HG03521 (cell line): ENCODE measurements around the gene RAET1G.
"Not testable (repeated sequence)": the region's sequence is repeated elsewhere in the genome, so short reads cannot be mapped to it uniquely, and the experiment has no call there.

Source experiments
- ATAC-seq: cut with Tn5 transposase; IDR thresholded peaks from one replicate; pipeline ENCODE4 v1.9.1; 2021; ENCODE audit warnings: mild to moderate bottlenecking, moderate library complexity; ENCODE audit not compliant: unreplicated experiment

Gene RAET1G

DNA sequence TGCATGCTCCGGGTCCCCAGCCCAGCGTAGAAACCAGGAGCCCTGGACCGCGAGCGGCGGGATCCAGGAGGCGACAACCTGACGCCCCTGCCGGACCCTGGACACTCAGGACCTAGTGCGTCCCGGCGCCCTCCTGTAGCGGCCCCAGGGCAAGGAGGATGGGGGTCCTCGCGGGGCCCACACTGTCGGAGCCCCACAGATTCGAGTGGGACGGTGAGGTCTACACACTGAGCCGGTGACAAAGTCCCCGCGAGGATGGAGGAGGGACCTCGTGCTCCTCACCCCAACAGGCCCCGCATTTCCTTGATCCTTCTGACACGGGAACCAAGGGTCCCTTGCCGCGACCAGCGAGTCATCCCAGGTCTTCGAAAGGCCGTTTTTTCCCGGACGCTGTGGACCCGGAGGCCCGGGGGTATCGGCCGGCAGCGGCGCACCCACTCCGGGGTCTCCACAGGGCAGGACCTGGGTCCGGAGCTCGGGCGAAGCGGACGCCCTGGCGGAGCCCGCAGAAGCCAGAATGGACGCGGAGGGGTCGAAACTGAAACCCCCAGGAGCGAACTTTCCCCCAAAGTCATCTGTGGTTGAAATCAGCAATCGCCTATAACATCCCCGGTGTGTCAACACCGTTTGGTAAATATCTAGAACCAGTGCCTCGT lies 31.5 kb upstream of the RAET1G start:
- not testable (repeated sequence) for ATAC-seq

DNA sequence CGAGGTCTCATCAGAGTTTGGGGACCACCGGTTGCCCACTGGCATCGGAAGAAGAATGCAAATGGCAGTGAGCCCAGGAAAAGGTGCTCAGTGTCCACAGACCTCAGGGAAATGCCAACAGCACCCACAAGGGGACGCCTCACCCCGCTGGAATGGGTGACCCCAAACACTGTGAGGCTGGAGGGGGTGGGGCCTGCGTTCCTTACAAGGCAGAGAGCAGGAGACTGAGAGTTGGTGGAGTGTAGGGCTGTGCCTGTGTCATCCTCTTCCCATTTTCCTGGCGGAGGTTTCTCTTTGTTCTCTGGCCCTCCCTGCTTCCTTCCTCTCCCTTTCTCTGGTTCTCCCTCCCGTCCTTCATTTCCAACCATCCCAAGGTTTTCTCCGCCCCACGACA lies 31.0 kb upstream of the RAET1G start:
- not testable (repeated sequence) for ATAC-seq

DNA sequence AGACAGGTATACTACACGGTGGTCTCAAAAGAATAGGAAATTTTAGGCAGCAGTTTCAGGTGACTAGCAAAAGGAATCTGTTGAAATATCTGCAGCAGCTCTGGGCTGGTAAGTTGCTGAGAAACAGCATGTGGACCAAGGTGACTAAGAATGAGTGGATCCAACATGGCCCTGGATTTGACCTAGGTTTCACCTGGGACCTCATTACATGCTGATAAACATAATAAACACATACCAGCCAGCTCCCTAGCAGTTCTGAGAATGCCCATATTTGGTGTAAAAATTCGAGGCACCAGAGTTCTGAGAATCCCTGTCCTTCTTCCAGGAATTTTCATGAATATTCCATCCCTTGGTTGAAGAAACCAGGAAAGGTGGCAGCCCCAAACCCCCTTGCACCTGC lies 30.5 kb upstream of the RAET1G start:
- ATAC-seq: not testable (repeated sequence)

DNA sequence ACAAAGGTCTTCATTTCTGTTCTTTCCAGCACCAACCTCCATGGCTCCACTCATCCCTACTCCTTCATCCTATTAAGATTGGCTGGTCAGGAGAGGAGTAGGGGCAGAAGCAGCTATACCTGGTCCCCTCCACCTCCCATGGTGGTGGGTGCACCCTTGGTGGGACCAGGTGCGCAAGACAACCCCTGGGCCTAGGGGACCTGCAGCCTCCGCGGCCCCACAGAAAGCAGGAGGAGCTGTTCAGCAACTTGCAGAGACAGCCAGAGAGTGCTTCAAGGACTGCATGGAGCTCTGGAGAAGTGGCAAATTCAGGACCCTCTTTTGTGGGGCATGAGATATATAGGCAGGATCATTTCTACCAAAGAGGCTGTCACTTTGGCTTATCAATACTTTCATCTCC lies 28.7 kb upstream of the RAET1G start:
- no peak for ATAC-seq

DNA sequence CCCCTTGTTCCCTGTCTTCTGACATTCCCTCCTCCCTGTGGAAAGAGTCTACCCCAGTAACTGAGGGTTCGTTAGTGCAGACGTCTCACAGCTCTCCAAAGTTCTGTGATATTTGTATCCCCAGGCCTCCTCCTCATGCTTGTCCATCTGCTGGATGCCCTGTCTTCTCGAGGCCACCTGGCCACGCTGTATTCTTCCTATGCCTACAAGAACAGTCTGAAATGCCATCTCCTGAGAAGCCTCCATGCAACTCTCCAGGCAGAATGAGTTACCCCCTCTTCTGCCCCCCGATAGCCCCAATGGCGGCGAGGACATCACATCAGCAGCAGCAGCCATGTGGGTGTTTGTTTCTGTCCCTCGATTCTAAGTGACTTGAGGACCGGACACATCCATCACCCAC lies 28.2 kb upstream of the RAET1G start:
- ATAC-seq: no peak

DNA sequence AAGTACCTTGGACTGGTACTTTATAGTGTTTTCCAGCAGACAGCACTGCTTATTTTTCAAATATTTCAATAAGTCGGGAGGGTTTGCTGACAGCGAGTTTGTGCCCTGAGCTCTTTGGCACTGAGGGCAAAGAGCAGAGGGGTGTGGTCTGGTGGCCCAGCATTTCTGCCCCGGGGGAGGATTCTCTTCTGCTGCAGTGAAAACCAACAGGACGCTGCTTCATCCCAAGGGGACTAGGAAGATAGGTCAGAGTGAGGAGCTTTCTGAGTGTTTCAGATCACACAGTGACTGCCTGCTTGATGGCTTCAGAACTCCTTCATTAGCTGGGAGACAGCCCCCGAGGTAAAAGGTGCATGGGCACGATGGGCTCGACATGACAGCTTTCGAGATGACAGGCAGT lies 27.5 kb upstream of the RAET1G start:
- no peak for ATAC-seq

DNA sequence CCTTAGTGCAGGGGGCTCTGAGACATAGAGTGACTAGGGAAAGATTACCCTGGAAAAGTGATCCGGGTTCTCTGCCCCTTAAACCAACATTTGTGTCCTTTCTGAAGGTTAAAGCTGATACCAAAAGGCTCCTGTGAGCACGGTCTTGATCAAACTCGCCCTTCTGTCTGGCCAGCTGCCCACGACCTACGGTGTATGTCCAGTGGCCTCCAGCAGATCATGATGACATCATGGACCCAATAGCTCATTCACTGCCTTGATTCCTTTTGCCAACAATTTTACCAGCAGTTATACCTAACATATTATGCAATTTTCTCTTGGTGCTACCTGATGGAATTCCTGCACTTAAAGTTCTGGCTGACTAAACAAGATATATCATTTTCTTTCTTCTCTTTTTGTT lies 25.7 kb upstream of the RAET1G start:
- ATAC-seq: no peak

DNA sequence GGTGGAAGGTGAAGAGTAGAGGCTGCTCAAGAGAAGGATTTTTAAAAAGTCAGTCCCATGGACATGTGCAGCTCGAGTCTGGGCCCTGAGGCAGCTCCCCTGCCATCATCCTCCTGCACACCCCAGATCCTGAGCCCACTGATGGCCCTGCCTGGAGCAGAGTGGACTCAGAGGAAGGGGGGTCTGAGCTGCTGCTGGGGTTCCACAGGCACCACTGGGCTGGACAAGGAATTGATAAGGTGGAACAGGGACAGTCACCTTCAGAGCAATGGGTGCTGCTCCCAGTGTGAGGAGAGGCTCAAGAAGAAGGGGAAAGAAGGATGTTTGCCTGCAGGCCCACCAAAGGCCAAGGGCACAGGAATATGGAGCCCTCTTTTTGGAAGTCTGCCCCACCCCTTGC lies 25.1 kb upstream of the RAET1G start:
- no peak for ATAC-seq

DNA sequence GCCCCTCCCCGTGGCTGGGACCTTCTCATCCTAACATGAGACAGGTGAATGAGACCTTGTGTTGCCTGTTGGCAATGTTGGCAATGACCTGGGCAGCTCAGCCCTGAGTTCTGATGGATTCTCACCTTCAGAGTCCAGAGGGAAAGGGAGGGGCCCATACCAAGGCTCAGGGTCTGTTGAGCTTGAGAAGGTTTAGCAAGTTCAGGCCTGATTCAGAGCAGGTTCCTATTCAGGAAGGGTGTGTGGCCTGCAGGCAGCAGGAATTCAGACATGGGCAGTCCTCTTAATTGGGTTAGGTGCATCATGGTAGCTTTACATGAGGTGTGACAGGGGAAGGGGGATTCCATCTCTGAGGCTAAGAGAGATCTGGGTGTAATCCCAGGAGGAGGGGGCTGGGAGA lies 24.6 kb upstream of the RAET1G start:
- not testable (repeated sequence) for ATAC-seq

DNA sequence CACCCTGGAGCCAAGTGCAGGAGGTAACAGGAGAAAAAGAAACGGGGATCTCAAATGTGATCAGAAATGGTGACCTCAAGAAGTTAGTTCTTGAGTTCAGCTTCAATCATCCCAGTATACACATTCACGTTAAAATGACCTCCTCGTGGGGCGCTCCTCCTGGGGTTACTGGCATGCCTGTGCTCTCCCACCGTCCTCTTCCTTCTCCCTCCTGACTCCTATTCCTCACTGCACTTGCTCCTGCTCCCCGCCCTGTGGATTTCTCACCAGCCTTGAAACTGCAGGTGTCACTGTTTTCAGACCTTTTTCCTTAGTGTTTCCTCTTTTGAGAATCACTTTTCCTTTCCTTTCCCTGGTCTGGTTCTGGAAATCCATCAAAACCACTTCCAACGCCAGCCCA lies 23.7 kb upstream of the RAET1G start:
- ATAC-seq: not testable (repeated sequence)

DNA sequence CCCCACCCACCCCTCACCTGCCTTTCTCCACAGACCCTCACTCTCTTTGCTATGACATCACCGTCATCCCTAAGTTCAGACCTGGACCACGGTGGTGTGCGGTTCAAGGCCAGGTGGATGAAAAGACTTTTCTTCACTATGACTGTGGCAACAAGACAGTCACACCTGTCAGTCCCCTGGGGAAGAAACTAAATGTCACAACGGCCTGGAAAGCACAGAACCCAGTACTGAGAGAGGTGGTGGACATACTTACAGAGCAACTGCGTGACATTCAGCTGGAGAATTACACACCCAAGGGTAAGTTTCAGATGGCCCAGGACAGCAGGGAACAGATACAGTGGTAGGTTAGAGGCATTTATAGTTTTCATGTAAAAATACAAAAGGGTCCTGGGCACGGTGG lies 22.4 kb upstream of the RAET1G start:
- not testable (repeated sequence) for ATAC-seq

DNA sequence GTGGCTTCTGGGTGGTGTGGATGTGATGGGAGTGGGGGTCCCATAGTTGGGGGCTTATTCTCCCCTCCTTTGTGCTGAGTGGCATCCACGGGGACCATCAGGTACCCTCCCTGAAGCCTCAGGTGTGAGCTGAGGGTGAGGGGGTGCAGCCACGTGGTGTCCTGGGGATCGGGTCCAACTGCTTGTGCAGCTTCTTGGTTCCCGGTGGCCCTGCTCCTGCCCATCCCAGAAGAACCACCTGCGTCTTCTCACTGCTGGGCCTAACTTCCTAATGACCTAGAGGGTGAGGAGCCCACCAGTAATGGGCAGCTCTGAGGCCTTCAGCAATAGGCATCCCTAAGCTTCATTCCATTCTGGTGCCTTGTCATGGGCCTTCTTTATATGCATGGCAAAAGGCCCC lies 20.4 kb upstream of the RAET1G start:
- ATAC-seq: not testable (repeated sequence)

DNA sequence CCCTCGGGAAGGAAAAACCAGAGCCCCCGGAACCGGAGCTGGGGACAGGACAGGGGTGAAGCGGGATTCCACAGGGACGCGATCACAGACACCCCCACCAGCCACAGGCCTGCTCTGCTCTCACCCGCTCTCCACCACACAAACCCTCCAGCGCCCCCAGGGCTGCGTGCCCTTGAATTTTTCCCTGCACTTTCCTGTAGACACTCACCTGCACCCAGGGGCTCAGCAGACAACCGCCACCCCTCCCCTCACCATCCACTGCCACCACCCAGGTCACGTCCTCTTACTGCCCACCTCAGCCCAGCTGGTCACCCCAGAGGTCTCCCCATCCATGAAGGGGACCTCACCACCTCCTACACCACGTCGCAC lies 19.5 kb upstream of the RAET1G start:
- ATAC-seq: no peak

DNA sequence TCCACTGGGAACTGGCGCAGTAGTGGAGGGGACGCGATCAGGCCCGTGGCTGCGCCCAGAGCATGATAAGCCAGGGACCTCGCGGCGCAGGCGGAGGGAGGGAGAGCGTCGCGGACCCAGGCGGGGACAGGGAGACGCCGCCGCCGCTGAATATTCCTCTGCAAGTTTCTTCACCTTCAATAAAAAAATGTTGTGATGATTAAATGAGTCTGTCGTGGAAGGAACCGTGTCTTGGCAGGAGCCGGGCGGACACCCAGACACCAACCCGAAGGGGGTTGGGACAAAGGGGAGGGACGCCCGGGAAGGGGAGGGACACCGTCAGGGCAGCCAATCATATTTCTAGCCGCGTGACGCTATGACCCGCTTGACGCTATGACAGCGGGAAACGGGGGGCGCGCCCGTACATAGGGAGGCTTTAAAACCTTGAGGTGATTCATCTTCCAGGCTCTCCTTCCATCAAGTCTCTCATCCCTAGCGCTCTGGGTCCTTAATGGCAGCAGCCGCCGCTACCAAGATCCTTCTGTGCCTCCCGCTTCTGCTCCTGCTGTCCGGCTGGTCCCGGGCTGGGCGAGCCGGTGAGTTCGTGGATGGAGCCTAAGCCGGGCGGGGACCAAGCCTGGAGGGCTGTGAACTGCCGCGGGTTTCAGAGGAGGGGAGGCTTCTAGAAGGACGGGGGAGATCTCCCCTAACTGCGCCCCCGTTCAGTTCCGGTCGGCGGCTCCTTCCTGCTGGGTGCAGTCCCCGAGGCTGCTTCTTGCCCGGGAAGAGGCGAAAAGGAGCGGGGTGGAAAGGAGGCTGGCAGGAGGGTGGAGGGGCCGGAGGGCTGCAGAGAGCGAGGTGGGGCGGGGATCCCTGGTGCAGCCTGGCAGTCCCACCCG lies 18.9 kb upstream of the RAET1G start, which contains the start of gene ULBP2:
Gene ULBP2 (plus strand): TSS at position 432 of the 878 bp plus-strand sequence. CDS start 59 bp downstream, at position 491.
- ATAC-seq: no peak

DNA sequence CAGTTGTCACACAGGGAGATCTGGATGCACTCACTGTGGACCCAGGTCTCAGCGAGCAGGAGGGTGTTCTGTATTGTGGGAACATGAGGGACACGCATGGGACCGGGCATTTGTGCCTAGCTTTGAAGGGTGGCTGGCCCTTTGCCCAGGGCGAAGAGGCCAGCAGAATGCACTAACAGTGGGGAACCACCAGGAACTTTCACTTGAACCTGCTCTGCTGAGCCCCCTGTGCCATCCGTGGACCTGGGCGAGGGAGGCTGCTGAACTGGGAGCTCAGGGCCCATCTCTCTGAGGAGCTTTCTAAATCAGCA lies 17.7 kb upstream of the RAET1G start:
- ATAC-seq: no peak

DNA sequence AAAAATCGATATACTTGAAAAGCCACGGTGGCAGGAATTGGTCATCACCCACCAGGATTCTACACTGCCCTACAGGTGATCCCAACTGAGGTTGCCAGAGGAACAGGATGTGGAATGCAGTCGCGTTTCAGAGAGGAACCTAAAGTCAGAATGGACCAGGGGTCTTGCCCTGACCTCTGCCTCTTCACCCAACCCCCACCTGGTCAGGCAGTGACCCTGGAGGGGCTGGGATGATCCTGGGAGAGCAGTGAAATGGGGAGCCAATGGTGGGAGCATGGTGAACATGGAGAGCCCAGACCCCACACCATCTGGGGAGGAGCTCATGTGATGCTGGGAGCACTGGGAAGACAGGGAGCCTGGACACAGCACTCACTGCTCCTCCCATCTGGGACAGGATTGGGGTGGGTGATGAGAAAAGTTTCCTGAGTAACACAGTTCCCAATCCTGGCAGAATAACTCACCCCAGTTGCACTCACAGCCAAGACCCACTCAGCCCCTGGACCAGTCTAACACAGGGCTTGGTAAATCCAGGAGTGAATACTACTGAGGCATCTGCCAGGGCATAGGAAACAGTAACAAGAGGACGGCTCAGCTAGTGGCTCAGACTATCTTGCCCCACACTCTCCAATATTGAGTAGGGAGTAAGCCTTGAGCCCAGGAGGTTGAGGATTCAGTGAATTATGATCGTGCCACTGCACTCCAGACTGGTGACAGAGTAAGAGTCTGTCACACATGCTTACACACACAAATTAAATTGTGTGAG lies 17.2 kb upstream of the RAET1G start:
- ATAC-seq: no peak

DNA sequence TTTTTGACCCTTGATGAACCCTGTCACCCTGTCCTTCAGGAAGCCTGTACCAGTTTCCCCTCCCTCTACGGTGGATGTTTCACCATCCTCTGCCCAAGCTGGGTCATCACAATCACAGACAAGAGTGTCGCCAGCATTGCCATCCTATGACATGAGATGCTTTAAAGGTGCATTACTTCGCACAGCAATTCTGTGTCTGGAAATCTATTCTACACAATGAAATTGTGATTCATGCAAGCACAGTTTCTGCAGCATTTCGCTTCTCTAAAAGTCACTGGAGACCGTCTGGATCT lies 16.4 kb upstream of the RAET1G start:
- ATAC-seq: no peak

DNA sequence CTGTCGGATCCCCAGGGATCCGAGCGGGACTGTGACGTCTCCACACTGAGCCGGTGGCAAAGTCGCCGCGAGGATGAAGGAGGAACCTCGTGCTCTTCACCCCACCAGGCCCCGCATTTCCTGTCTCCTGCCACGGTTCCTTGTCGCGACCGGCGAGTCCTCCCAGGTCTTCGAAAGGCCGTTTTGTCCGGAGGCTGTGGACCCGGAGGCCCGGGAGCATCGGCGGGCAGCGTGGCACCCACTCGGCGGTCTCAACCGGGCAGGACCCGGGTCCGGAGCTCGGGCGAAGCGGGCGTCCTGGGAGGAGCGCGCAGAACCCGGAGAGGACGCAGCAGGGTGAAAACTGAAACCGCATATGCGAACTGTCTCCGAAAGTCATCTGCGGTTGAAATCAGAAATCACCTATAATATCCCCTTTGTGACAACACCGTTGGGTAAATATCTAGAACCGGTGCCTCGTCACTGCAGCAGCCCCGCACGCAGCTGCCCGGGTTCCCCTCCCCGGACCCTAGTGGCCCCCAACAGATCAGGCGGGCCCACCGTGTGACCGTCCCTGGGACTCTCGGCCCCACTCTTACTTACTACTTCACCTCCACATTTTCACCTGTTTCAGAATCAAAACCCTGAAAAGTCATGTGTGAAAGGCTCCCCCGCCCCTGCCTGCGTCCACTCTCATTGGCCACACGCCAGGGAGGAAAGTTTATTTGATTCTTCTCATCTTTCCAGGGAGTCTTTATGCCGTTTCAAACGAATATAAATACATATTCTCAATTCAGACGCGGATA lies 15.8 kb upstream of the RAET1G start:
- ATAC-seq: peak; percentile 74

DNA sequence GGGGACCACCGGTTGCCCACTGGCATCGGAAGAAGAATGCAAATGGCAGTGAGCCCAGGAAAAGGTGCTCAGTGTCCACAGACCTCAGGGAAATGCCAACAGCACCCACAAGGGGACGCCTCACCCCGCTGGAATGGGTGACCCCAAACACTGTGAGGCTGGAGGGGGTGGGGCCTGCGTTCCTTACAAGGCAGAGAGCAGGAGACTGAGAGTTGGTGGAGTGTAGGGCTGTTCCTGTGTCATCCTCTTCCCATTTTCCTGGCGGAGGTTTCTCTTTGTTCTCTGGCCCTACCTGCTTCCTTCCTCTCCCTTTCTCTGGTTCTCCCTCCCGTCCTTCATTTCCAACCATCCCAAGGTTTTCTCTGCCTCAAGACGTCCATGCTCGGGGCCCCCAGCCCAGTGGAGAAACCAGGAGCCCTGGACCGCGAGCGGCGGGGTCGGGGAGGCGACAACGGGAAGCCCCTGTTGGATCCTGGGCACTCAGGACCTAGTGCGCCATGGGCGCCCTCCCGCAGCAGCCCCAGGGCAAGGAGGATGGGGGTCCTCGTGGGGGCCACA lies 15.2 kb upstream of the RAET1G start:
- ATAC-seq: not testable (repeated sequence)

DNA sequence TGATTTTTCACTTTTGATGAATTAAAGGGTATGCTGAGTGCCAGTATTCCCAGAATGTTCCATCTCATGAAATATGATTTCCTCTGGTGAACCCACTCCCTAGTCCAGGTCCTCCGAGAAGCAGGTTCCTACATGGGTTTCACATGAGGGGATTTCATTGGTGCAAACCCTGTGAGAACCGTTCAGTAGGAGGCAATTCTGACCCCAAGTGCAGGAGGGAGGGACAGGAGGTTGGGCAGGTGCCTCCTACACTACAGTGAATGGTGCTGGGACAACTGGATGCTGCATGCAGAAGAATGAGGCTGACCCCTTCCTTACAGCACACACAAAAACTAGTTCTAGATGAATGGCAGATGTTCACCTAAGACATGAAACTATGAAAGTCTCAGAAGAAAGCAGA lies 13.8 kb upstream of the RAET1G start:
- ATAC-seq: no peak

DNA sequence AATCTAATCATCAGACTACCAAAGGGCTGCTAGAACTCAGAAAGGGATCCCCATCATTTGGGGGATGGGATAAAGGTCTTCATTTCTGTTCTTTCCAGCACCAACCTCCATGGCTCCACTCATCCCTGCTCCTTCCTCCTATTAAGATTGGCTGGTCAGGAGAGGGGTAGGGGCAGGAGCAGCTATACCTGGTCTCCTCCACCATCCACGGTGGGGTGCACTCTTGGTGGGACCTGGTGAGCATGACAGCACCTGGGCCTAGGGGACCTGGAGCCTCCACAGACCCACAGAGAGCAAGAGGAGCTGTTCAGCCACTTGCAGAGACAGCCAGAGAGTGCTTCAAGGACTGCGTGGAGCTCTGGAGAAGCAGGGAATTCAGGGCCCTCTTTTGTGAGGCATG lies 12.7 kb upstream of the RAET1G start:
- ATAC-seq: no peak
